PC-3 (cell line): Measurements from ENCODE around the gene NRXN2. TPM values are rescaled to one million over a fixed set of nuclear protein-coding genes. Genes with fewer than 3 reads are reported as not detected.

Source experiments
- ATAC-seq: fragments of 200-7000 bp; cut with Tn5 transposase; 2 replicates; pipeline ENCODE4 v1.9.1; 2020; ENCODE audit warnings: mild to moderate bottlenecking, moderate library complexity
- BruUV-seq: library from RNA; stranded (reverse); fragments of 400-500 nt; replicated peaks from 2 replicates; lab custom pipeline; 2021; lab: Mats Ljungman, UMichigan
- CTCF ChIA-PET: fragments of 300-600 bp; sonication (Branson Sonifier 250); formaldehyde crosslinking; loops from one replicate; lab custom pipeline; 2022; ENCODE audit warnings: antibody characterized with exemption; lab: Charles Lee
- POLR2A ChIA-PET: fragments of 300-600 bp; sonication (Branson Sonifier 250); formaldehyde crosslinking; loops from one replicate; lab custom pipeline; 2022; ENCODE audit warnings: antibody characterized with exemption; ENCODE audit not compliant: unreplicated experiment; lab: Charles Lee
- DNase-seq: peaks from one replicate; pipeline ENCODE4 v3.0.0-alpha.2; 2015
- H2AFZ ChIP-seq: fragments of 300-600 bp; sonication (generic); 2 replicates; pipeline ENCODE4 v1.6.0; 2016; ENCODE audit warnings: antibody characterized with exemption, low read length
- H3F3A ChIP-seq: fragments of 300-600 bp; sonication (generic); one replicate; pipeline ENCODE4 v1.6.0; 2017; ENCODE audit warnings: antibody characterized with exemption, low read length, control low read depth, mild to moderate bottlenecking; ENCODE audit not compliant: unreplicated experiment
- H3K27ac ChIP-seq: fragments of 300-600 bp; sonication (generic); 2 replicates; pipeline ENCODE4 v1.5.1; 2016; ENCODE audit warnings: mild to moderate bottlenecking, low read length
- H3K27me3 ChIP-seq: fragments of 300-600 bp; sonication (generic); 2 replicates; pipeline ENCODE4 v1.6.1; 2016; ENCODE audit warnings: low read length, mixed read lengths
- H3K36me3 ChIP-seq: fragments of 300-600 bp; sonication (generic); 2 replicates; pipeline ENCODE4 v1.6.1; 2016; ENCODE audit warnings: low read depth, mixed run types, low read length, mixed read lengths
- H3K4me1 ChIP-seq: fragments of 300-600 bp; sonication (generic); 2 replicates; pipeline ENCODE4 v1.5.1; 2016; ENCODE audit warnings: low read length; ENCODE audit not compliant: insufficient read depth
- H3K4me2 ChIP-seq: fragments of 300-600 bp; sonication (generic); 2 replicates; pipeline ENCODE4 v1.6.0; 2016; ENCODE audit warnings: low read length
- H3K4me3 ChIP-seq: fragments of 300-600 bp; sonication (generic); 2 replicates; pipeline ENCODE4 v1.5.1; 2016; ENCODE audit warnings: mild to moderate bottlenecking, low read length, mixed read lengths
- H3K79me2 ChIP-seq: fragments of 300-600 bp; sonication (generic); 2 replicates; pipeline ENCODE4 v1.6.1; 2017; ENCODE audit warnings: low read length, mixed read lengths
- H3K9ac ChIP-seq: fragments of 300-600 bp; sonication (generic); 2 replicates; pipeline ENCODE4 v1.6.0; 2016; ENCODE audit warnings: mild to moderate bottlenecking, low read length
- H3K9me2 ChIP-seq: fragments of 300-600 bp; sonication (generic); replicated peaks from 2 replicates; pipeline ENCODE4 v1.6.1; 2016; ENCODE audit warnings: mixed run types, low read length, mixed read lengths
- H3K9me3 ChIP-seq: fragments of 300-600 bp; sonication (generic); 2 replicates; pipeline ENCODE4 v1.6.1; 2016; ENCODE audit warnings: low read length, mixed read lengths
- H4K20me1 ChIP-seq: fragments of 300-600 bp; sonication (generic); 2 replicates; pipeline ENCODE4 v1.6.1; 2016; ENCODE audit warnings: low read length, mixed read lengths
- CTCF ChIP-seq: fragments of 300-600 bp; sonication (generic); conservative IDR thresholded peaks from 2 replicates; pipeline ENCODE4 v1.5.1; 2017; ENCODE audit warnings: antibody characterized with exemption, low read depth, mild to moderate bottlenecking, low read length
- EZH2 ChIP-seq: fragments of 300-600 bp; sonication (generic); IDR thresholded peaks from one replicate; pipeline ENCODE4 v1.6.1; 2017; ENCODE audit warnings: antibody characterized with exemption, mild to moderate bottlenecking, low read length; ENCODE audit not compliant: unreplicated experiment
- EZH2phosphoT487 ChIP-seq: fragments of 300-600 bp; sonication (generic); IDR thresholded peaks from 2 replicates; pipeline ENCODE4 v1.6.1; 2018; ENCODE audit warnings: mild to moderate bottlenecking, antibody characterized with exemption, low read length, borderline replicate concordance
- intact Hi-C: fragments of 100-400 bp; cut with micrococcal nuclease; formaldehyde crosslinking; loops from 2 replicates; pipeline ENCODE4 v1.9.0; 2023
- total RNA-seq: library from RNA; depleted of rRNA; stranded (reverse); fragments of >200 nt; gene quantifications from 2 replicates; pipeline ENCODE4 v1.2.3, GENCODE V29; 2014

The NRXN2 gene
- total RNA-seq, 1 experiment from 2014 or later = not detected

DNA sequence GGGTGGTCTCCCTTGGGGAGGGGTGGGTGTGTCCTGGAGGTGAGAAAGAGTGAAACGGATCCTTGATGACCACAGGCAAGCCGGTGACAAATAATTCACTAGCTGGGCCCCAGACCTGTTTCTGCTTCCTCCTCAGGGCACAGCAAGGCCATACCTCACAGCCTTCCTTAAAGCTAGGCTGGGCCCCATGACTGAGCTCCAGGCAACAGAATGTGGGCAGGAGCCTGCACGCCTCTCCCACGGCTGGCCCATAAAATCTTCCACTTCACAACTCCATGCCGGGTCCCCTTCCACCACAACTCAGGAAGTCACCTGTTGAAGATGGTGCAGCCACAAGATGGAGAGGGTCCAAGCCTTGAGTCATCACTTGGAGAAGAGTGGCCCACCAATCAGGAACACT lies 108.1 kb downstream of the NRXN2 start:
- no peaks in the 10 kb centered on the region for H3K36me3 ChIP-seq
- no peaks in the 10 kb centered on the region for H3K9me3 ChIP-seq
- no peak overlapping the region for H3K27ac ChIP-seq
- ChIA-PET CTCF (no interaction called here), POLR2A (no interaction called here)
- BruUV-seq = no TSS peak
- DNase-seq (no peak), ATAC-seq (no peak)
- H3K9ac ChIP-seq = no peak overlapping the region
- no peak for TF ChIP-seq CTCF
- TF ChIP-seq EZH2 = no peak
- no peak for TF ChIP-seq EZH2phosphoT487
- H2AFZ ChIP-seq = no peak overlapping the region
- intact Hi-C loops = no loop called here
- H3F3A ChIP-seq = no peaks in the 10 kb centered on the region
- no peak overlapping the region for H3K4me3 ChIP-seq
- H3K4me2 ChIP-seq = no peak overlapping the region
- H3K79me2 ChIP-seq = no peaks in the 10 kb centered on the region
- no peaks in the 10 kb centered on the region for H4K20me1 ChIP-seq
- H3K27me3 ChIP-seq = 0 out of 2 replicates have a peak, but pooled peaks cover 11% of the 10 kb centered on the region
- H3K9me2 ChIP-seq = no peaks in the 10 kb centered on the region
- H3K4me1 ChIP-seq = no peaks in the 10 kb centered on the region

- DNase-seq = no peak
- no peak for TF ChIP-seq CTCF
- TF ChIP-seq EZH2 = no peak
- TF ChIP-seq EZH2phosphoT487 = no peak
- intact Hi-C loops = no loop called here
Measured at GRCh38 chr11:64613648-64614047, 109.3 kb downstream of the NRXN2 start.

GRCh38 chr11:64611869-64612646 lies 110.9 kb downstream of the NRXN2 start:
- intact Hi-C loops = no loop called here
- H3K4me2 ChIP-seq = no peak overlapping the region
- no peak for TF ChIP-seq EZH2phosphoT487
- TF ChIP-seq CTCF = no peak
- no peak for TF ChIP-seq EZH2
- DNase-seq (no peak), ATAC-seq (no peak)
- peaks cover 33% of the 10 kb centered on the region for H3K27me3 ChIP-seq
- no peaks in the 10 kb centered on the region for H3K79me2 ChIP-seq
- no peaks in the 10 kb centered on the region for H3K4me1 ChIP-seq
- H3K9me2 ChIP-seq = no peaks in the 10 kb centered on the region
- CTCF ChIA-PET = no interaction called here
- H3K27ac ChIP-seq = no peak overlapping the region
- no TSS peak for BruUV-seq
- H3K9me3 ChIP-seq = no peaks in the 10 kb centered on the region
- no peak overlapping the region for H2AFZ ChIP-seq
- H3K36me3 ChIP-seq = no peaks in the 10 kb centered on the region
- POLR2A ChIA-PET = no interaction called here
- H3K9ac ChIP-seq = no peak overlapping the region
- H3F3A ChIP-seq = no peaks in the 10 kb centered on the region
- no peak overlapping the region for H3K4me3 ChIP-seq
- no peaks in the 10 kb centered on the region for H4K20me1 ChIP-seq

More at GRCh38 chr11:64613648-64614047, 109.3 kb downstream of the NRXN2 start:
- H3K27ac ChIP-seq = no peak overlapping the region
- ATAC-seq = no peak
- no peak overlapping the region for H3K9ac ChIP-seq
- H3F3A ChIP-seq = no peaks in the 10 kb centered on the region
- ChIA-PET POLR2A (no interaction called here), CTCF (no interaction called here)
- H3K79me2 ChIP-seq = no peaks in the 10 kb centered on the region
- no peak overlapping the region for H3K4me3 ChIP-seq
- H3K36me3 ChIP-seq = no peaks in the 10 kb centered on the region
- no TSS peak for BruUV-seq
- H3K4me1 ChIP-seq = no peaks in the 10 kb centered on the region
- H3K9me2 ChIP-seq = no peaks in the 10 kb centered on the region
- H2AFZ ChIP-seq = no peak overlapping the region
- no peaks in the 10 kb centered on the region for H4K20me1 ChIP-seq
- H3K27me3 ChIP-seq = peaks cover 17% of the 10 kb centered on the region
- no peaks in the 10 kb centered on the region for H3K9me3 ChIP-seq
- H3K4me2 ChIP-seq = no peak overlapping the region
